GM12891 (cell line): Measurements from ENCODE around the gene RBBP8NL.

ENCODE experiments used
- POLR2A ChIP-seq: IDR thresholded peaks from 2 replicates; pipeline ENCODE4 v1.6.1; 2011; ENCODE audit warnings: low read depth, low read length, control low read depth
- POLR2AphosphoS5 ChIP-seq: IDR thresholded peaks from 2 replicates; pipeline ENCODE4 v1.6.1; 2011; ENCODE audit warnings: low read depth, low read length, control low read depth

GRCh38 chr20:62412194-62413024 is 14.9 kb downstream of the RBBP8NL start:
- TF ChIP-seq POLR2AphosphoS5 (no peak), POLR2A (no peak)
